GM21526 (cell line): ENCODE results near the gene SLC1A4.
A peak's percentile ranks its signal among the peaks of the same experiment; 100 is the strongest.

ENCODE experiments used
- ATAC-seq: cut with Tn5 transposase; IDR thresholded peaks from one replicate; pipeline ENCODE4 v1.9.1; 2021; ENCODE audit warnings: moderate library complexity; ENCODE audit not compliant: unreplicated experiment, low FRiP score

Gene SLC1A4

DNA sequence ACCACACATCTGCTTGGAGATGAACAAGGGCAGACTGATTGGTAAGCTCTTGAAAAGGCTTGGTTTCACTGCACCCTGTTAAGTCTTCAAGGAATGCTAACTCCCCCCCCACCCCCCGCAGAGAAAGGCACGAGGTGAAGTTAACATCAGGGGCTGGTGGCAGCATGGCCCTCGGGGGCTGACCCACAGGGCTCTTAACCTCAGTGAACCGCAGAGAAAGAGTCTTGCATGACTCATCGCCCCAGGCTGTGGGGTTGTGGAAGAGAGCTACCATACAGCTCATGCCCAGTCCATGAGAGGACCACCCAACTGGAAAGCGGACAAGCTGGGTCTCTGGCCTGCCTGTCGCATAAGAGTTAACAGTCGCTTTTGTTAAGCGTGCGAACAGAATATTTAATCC, 56.5 kb downstream of the SLC1A4 start:
- ATAC-seq, result no peak

DNA sequence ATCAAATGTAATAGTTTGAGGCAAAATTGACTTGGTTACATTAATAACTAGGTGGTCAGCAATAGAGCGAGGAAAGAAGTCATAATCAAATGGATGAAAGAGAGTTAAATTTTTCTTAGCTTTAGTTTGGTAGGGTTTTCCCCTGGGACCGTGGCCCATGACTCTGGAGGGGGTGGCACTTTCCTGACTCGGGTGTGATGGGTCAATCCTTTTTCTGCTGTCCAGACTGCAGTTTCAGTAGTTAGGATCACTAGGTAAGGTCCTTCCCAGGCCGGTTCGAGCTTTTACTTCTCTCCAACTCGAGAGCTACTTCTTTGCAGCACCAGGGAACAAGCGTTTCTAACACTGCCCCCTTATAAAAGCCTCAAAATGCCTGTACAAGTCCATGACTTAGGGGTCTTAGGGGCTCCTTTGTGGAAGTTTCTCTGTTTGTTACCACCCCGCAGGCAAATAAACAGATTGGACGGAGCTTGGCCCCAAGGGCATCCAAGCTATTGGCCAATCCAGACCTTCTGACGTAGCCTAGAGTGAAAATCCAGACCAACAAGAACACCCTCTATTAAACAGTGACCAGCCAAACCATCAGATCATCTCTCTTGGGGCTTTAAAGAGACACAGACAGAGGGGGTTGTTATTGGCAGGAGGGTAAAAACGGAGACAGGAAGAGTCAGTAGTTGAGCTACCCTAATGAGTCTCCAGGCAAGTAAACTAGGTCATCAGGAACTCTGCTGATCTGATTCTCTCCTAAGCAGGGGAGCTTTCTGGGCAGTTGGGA, 57.6 kb downstream of the SLC1A4 start:
- no peak for ATAC-seq

DNA sequence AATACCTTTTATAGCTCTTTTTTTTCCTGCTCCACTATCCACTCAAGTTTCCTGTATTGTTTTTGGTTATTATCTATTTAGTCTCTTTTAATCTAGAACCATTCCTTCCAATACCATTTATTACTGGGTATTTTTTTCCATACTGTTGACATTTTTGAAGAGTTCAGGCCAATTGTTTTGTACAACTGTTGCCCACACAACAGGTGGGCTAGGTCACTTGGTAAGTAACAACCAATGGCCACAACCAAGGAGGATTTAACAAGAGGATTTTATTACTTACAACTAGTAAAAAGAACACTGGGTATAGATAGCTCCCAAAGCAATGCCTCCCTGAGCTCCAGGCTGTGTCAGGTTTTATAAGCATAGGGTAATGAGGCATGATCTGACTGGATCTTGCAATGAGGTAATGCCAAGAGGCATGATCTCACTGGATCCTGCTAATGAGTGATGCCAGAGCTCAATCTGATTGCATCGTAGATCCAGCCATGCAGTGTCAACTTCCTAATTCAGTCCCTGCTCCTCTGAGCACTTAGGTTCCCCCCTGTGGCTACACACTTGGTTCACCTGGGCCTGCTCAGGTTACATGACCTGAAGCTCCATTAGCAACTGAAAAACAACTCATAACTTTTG, 59.9 kb downstream of the SLC1A4 start:
- ATAC-seq, result no peak

DNA sequence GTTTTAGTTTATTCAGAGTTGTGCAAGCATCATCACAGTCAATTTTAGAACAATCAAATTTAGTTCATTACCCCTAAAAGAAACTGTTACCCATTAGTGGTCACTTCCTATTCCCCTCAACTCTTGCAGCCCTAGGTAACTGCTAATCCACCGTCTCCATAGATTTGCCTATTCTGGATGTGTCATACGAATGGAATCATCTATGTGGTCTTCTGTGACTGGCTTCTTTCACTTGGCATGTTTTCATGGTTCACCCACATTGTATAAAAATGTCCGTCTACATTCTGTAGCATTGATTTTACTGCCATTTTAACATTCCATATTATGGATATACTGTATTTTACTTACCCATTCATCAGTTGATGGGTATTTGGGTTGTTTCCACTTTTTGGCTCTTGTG, 61.7 kb downstream of the SLC1A4 start:
- ATAC-seq, result no peak

DNA sequence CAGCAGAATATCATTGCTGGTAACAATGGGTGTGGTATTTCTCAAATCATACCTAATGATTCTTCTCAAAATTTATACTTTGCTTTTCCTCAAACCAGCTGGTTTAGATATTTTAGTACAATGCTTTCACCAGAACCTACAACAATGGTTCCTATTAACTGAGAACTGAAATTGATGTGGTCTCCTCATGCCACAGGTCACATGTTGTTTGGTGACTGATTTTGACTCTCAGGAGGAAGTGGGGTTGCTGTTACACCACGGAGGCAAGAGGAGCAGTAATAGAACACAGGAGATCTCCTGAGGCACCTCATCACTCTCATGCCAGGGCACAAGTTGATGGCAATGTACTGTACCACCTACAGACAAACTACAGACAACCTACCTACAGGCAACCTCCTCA, 64.0 kb downstream of the SLC1A4 start:
- ATAC-seq, result peak; percentile 49

DNA sequence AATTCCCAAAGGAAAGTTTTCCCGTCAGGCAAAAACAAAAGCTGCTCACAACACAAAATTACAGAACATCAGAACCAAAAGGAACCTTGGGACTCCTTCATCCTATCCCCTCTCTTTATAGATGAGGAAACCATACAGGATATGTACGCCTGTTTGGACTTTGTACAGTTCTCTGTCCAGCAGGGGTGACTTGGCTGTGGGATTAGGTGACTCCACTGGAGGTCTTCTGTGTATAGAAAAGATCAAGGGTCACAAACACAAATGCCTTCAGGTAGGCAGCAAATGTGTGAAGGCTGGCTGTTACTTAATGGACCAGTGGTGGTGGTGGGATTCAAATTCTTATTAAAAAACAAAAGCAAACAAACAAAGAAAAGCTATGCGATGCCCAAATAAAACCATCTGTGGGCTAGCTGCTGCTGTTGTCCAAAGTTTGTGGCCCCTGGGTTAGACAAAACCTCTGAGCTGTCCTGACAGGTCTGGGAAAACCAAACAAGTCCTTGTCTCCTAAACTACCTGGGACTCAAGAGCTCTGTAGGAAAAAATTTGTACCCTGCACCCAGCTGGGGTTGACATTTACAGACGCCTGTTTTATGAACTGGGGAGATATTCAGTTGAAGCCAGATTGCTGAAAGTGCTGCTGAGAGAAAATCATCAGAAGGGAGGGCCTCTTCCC, 65.7 kb downstream of the SLC1A4 start:
- ATAC-seq, result no peak

DNA sequence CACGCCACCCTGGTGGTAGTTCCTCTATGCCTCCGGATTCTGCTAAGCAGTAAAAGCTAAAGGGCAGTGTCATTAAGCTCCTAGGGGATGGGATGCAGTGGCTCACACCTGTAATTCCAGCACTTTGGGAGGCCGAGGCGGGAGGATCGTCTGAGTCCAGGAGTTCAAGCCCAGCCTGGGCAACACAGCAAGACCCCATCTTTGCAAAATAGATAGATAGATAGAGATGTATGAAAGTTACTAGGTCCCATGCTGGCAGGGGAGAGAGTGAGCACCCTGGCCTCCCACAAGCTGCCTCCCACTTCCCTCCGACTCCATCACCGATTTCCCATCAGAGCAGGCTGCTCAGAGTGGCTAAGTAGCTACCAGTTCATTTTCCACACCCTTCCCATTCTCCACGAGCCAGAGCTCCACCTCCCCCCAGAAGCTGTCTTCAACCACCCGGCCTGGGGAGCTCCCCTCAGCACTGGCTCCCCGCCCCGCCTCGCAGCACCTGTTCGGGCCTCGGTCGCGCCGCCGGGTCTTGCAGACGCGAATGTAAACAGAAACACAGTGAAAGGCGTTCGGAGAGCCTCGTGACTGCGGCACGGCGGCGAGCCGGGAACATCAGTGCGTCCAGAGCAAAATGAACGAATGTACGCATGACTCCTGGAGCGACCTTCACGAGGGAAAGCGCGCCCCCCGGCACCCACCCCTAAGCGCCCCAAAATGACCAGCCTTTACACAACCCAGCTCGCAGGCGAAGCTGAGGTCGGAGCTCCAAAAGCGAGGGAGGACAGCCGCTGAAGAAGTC, 66.4 kb downstream of the SLC1A4 start:
- peak; percentile 33 for ATAC-seq

DNA sequence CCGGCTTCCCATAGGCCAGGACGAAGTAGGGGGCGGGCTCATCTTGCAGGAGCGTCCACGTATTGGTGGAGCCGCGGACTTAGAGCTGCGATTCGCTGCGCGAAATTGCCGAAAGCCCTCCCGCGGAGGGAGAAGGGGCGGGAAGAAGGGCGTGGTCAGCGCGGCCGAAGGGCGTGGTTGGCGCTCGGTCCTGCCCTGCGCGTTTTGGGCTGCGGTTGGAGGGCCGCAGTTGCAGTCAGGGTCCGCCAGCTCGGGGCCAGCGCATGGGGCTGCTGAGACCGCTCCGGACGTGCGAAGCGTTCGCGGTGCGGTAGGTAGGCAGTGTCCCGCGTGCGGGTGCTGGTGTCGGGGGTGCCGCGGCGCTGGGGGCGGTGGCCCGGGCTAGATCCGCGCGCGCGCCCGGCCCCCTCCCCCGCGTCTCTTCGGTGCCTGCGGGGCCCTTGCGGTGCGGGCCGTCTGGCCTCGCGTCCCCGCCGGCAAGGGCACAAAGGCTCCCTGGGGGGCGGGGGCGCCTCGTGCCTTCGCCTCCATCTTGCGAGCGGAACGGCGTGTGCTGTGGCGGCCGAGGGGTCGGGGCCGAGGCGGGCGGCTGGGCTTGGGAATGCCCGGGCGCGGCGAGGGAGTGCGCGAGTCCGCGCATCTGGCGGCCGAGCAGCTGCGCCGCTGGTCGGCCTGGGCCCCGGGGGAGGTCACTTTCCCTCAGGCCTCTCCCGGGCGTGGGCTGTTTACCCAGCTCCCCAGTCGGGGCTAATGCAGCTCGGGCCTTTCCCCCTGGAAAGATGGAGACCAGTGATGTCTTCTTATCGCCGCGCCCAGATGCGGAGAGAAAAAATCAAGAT, 67.2 kb downstream of the SLC1A4 start, which contains the start of gene CEP68:
Gene CEP68, plus strand, starts transcription at position 202 of the 839 bp plus-strand sequence. CDS start 13,029 bp downstream, outside the sequence.
- peak; percentile 82 for ATAC-seq

DNA sequence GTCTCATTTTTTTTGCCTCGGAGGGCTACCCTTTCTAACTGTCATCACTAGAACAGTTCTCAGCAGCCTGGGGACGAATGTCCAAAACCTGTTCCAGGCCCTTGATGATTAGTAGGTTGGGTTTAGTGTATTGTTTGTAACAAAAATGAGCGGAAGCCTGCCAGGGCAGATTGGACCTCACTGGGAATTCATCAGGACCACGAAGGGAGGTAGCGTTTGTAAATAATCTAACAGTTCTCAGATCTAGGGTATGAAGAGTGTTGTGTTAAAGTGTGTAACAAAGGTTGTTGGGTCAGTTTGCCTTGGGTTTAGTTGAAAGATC, 67.8 kb downstream of the SLC1A4 start:
- ATAC-seq, result no peak

DNA sequence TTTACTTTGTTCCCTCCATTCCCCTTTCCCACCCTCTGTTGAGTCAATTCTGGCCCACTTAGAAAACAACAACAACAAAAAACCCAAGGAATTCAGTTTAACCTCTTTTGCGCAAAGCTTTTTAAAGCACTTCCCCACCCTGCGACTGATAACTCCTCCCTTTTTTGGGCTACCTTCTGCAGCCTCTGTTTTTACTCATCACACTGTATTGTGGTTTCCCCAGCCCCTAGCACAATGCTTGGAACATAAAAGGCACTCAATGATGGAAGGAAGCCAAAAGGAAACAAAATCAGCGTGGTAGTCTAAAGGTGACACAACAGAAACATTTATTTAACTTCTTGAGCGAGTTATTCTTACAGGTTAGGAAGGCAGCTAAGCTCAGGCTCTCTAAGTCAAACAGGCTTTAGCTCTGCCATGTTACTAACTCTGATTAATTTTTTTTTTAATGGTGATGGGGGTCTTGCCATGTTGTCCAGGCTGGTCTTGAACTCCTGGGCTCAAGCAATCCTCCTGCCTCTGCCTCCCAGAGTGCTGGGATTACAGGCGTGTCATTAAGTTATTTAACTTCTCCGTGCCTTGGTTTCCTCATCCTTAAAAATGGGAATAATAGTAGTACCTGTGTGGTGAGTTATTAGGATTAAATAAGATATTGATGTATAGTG, 68.3 kb downstream of the SLC1A4 start:
- ATAC-seq, result no peak

DNA sequence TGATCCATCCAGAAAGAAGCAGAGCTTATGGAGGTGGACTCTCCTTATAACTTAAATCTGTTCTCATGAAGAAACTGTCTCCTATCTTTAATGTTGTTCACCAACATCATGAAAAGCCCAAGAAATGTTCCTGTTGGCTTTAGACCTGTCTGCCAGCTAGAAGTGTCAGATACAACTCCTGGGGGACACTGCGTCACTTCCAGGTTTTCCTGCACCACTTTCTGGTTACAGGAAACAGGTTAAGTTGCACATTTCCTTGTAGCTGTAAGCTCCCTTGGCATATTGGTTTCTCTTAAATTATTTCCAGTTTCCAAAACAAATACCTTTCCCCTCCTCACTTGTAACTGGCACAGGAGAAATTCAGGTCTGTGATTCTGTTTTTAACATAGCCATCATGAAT, 69.9 kb downstream of the SLC1A4 start:
- ATAC-seq, result no peak

DNA sequence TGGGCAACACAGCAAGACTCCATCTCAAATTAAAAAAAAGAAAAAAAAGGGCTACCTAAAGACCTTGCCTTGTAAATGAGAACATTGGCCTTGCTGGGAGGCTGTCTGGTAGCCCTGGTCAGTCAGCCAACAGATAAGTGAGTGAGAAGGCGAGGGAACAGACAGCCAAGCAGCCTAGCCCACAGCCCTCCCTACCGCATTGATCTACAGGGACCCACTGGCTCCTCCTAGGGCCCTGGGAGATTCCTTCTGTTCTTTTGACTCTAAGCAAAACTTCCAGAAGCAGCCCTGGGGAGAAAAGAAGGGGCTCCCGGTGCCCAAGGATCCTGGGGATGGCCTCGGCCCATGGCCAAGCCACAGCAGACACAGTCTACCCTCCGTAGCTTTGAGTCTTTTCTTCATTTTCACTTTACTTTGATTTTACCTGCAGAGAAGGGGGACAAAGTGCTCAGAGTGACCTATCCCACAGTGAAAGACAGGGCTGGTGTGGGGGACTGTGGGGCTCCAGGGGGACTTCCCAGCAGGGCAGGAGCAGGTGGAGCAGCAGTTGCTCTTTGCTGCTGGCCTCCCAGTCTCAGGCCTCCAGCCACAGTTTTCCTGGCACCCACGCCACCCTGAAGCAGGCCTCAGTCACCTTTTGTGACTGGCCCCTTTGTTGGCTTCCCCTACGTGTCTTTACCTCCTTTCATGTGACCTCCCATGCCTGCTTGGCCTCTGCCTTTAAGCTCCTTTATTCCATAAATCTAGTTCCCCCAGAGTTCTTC, 72.1 kb downstream of the SLC1A4 start:
- ATAC-seq, result no peak

DNA sequence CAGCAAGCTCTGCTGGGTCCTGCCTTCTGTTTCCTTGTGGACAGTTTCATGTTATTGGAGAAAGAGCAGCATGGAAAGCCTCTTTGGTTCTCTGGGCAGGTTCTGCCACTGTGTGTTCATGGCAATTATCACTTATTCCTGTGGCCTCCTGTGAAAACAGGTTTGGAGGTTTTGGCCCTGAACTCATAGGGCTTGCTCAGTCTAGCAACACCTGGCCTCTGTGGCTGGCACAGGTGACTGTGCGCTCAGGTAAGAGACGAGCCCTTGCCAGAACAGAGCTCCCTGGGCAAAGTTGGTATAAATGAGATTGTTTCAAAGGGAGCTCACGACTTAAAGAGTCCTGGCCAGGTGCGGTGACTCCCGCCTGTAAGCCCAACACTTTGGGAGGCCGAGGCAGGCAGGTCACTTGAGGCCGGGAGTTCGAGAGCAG, 72.7 kb downstream of the SLC1A4 start:
- ATAC-seq, result no peak

DNA sequence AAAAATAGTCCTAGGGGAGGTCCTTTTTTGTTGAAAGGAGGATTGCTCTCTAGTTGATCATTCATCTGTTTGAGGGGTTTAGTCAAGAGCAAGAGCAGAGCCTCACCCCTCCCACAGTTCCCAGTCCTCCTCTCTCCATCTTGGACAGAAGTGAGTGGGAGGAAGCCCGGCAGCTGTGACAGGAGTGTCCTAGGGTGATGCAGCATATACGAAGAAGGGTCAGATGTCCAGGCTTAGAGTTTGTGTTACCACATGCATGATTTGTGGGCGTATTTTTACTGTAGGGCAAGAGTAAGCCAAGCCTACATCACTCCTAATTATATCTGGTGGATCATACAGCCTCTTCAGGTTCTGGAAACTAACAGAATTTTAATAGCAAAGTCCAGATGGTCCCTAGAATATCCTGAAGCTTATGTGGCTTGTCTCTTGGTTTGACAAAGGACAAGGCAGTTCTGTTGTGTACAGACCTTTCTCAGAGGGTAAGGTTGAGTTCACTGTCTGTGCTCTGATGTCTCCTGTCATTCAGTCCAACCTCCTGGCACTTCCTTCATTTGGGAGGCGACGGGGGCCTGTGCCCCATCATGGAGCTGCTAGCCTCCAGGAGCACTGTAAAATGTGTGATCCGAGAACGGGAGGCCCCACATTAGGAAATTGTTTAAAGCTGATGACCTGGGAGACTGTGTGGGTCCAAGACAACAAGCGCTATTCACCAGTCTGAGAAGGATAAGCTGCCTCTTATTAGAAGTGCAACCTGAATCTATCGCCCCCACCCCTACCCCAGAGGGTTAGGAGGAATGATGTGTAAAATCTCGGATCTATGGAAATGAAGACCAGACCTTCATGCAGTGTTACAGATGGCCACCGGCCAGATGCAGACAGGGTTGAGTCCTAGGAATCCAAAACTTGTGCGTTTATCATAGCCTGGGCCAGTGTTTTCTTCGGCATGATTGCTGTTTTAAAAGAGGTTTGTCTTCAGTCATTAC, 73.9 kb downstream of the SLC1A4 start:
- no peak for ATAC-seq

DNA sequence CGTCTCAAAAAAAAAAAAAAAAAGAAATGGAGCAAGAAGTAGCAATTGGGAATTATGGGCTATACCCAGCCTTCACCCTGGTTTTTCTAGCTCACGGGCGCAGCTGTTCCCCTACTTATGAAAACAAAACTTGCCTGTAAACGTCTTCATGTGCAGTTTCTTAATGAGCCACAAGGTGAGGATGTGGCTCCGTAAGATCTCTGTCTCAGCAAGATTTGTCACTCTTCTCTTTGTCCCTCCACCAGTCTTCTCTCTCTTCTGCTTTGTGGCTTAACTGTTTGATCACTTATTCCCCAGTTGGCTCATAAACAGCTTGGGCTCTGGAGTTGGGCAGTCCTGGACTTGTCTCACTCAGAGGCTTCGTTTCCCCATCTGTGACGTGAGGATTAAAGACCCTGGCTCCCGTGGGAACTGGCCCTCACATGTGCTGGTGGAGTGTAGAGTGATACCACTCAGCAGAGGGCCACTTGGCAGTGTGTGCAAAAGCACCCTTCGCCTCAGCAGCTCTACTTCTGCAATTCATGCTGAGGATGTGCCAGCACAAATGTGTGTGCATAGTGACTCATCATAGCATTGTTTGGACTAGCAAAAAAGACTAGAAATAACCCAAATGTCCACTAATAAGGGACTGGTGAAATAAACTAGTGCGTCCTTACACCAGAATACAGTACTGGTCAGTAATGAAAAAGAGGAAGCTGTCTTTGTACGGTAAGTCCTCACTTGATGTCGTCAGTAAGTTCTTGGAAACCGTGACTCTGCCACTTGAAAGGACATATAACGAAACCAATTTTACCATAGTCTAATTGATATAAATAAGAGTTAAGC, 75.7 kb downstream of the SLC1A4 start:
- peak; percentile 76 for ATAC-seq

DNA sequence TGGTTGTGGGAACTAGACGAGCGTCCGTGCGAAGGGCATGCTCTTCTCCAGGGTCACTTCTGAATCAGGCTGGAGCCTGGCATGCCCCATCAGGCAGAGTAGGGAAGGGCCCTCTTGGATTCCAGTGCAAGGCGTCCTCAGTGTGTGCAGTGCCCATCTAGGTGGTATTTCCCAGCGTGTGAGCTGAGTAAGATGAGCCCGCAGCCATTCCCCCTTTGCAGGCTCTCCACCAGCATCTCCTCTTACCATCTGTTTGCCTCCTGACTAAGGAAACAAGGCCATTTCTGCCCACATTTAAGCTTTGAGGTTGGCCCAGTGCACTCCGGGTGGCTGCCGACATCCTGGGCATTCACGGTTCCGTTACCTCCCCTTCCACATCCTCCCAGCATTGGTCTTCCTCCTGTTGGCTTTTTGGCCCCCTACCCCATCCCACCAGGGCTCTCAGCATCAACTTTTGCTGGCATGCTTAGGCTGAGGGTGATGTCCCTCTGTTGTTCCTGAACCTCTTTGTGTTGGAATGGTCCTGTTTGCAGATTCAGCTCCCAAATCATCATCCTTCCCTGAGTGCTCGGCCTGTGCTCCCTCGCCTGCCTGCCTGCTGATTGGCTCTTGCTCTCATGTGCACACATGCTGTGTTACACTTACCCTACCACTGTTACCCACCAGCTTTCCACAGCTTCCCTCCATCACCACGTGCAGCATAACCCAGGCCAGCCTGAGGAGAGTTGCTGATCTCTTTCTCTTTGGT, 78.8 kb downstream of the SLC1A4 start:
- ATAC-seq, result no peak
